Ovary (tissue), 3 donors: ENCODE measurements around the gene TFAM.

ENCODE experiments used
- EP300 ChIP-seq: sonication (generic); formaldehyde crosslinking; IDR thresholded peaks from one replicate; pipeline ENCODE4 v1.6.1; 2017; ENCODE audit warnings: antibody characterized with exemption
- POLR2A ChIP-seq: fragments of 450-650 bp; IDR thresholded peaks from one replicate; pipeline ENCODE4 v1.6.1; 2017; ENCODE audit warnings: antibody characterized with exemption, mild to moderate bottlenecking, moderate library complexity
- TF ChIP-seq, protein P1 (sequence below), 3 donors: fragments of 450-650 bp in 2 of 3; fragments of 200-600 bp in 1 of 3; IDR thresholded peaks; one replicate each; pipeline versions ENCODE4 v1.5.1 to v1.8.0; 2016 to 2022; ENCODE audit warnings: antibody characterized with exemption in 3 of 3, mild to moderate bottlenecking in 1 of 3
- donor health status: DM: no; HTN: no; CAD: no.

DNA sequence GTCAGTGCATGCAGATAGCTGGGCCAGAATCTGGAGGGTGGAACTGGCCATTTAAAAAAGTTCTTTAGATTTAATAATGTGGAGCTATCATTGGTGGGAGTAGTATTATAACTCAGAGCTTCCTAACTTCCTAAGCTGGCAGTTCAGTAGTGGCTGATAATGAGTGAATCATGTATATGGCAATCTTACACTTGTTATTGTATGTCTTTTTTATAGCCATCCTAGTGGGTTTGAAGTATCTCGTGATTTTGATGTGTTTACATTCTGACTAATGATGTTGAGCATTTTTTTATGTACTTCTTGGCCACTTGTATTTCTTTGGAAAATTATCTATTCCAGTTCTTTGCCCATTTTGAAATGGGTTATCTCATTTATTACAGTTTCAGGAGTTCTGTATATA lies 15.4 kb downstream of the TFAM start:
- TF ChIP-seq, protein P1, sequence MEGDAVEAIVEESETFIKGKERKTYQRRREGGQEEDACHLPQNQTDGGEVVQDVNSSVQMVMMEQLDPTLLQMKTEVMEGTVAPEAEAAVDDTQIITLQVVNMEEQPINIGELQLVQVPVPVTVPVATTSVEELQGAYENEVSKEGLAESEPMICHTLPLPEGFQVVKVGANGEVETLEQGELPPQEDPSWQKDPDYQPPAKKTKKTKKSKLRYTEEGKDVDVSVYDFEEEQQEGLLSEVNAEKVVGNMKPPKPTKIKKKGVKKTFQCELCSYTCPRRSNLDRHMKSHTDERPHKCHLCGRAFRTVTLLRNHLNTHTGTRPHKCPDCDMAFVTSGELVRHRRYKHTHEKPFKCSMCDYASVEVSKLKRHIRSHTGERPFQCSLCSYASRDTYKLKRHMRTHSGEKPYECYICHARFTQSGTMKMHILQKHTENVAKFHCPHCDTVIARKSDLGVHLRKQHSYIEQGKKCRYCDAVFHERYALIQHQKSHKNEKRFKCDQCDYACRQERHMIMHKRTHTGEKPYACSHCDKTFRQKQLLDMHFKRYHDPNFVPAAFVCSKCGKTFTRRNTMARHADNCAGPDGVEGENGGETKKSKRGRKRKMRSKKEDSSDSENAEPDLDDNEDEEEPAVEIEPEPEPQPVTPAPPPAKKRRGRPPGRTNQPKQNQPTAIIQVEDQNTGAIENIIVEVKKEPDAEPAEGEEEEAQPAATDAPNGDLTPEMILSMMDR (IDR thresholded peaks at IDR 0.05), result no peak
- no peak for TF ChIP-seq POLR2A
- TF ChIP-seq EP300, result no peak
